ENCODE results near the gene PIK3CB.

PIK3CB gene

GRCh38 chr3:138834596-138835396 is at the start of gene PIK3CB:
Gene PIK3CB, minus strand, starts transcription at chr3:138834928. Its CDS starts 75,585 bp downstream, at chr3:138759343.
- H3K9me3 ChIP-seq (ENCODE audit: control insufficient read depth, insufficient read depth, low read depth, low read length), result no peaks in the 10 kb centered on the region
- CTCF ChIA-PET, result interaction anchor here (2.2 kb wide), 1 partner anchor 81 kb away, joined by 8 read pairs; no protein-coding TSS in a partner anchor
- peak within 1 kb of the TSS; percentile 85 for H3K27ac ChIP-seq (ENCODE audit: extremely low read depth, low read depth, low read length)
- POLR2A ChIA-PET, result interaction anchor here (3.1 kb wide), 1 partner anchor 81 kb away, joined by 15 read pairs; no protein-coding TSS in a partner anchor
- H3K36me3 ChIP-seq (ENCODE audit: control insufficient read depth in 2 of 2, insufficient read depth in 1 of 2, low read length in 2 of 2), result no peaks in the 10 kb centered on the region
- peak within 1 kb of the TSS; percentile 91 for H3K4me3 ChIP-seq (ENCODE audit: low read depth, low read length)
- H3K4me1 ChIP-seq (ENCODE audit: control insufficient read depth, insufficient read depth, low read length), result no peaks in the 10 kb centered on the region
- TF ChIP-seq ZNF18 (tag by site-specific recombination; IDR thresholded peaks at IDR 0.05), result no peak
- peak; percentile 40; the same call in 1 of the 2 replicates for TF ChIP-seq ZNF76 (tag by site-specific recombination; IDR thresholded peaks at IDR 0.05; ENCODE audit: borderline replicate concordance, low read depth)
- no peak for TF ChIP-seq ZNF10 (tag by site-specific recombination; IDR thresholded peaks at IDR 0.05)
- no peak for TF ChIP-seq SALL2 (tag by site-specific recombination; IDR thresholded peaks at IDR 0.05; ENCODE audit: borderline replicate concordance)
- no peak for TF ChIP-seq ZNF645 (tag by site-specific recombination; IDR thresholded peaks at IDR 0.05)
- no peak for TF ChIP-seq ZBTB11 (tag by site-specific recombination; conservative IDR thresholded peaks at IDR 0.05; ENCODE audit: low read depth)
- TF ChIP-seq ZNF792 (tag by site-specific recombination; IDR thresholded peaks at IDR 0.05), result no peak
- no peak for TF ChIP-seq ZBTB21 (tag by site-specific recombination; IDR thresholded peaks at IDR 0.05)
- TF ChIP-seq KLF10 (tag by site-specific recombination; IDR thresholded peaks at IDR 0.05), result no peak
- no peak; the same call in 1 of the 2 replicates for TF ChIP-seq ZSCAN30 (tag by site-specific recombination; IDR thresholded peaks at IDR 0.05)
- TF ChIP-seq ZBTB20 (tag by site-specific recombination; IDR thresholded peaks at IDR 0.05), result peak; percentile 43; the same call in 1 of the 2 replicates
- TF ChIP-seq ZNF529 (tag by site-specific recombination; IDR thresholded peaks at IDR 0.05; ENCODE audit: insufficient replicate concordance), result no peak
- TF ChIP-seq ELK4 (IDR thresholded peaks at IDR 0.05; ENCODE audit: borderline replicate concordance, low read depth, low read length), result no peak
- no peak for TF ChIP-seq CTCF (tag by site-specific recombination; IDR thresholded peaks at IDR 0.05)
- TF ChIP-seq ZFP37 (tag by site-specific recombination; IDR thresholded peaks at IDR 0.05), result no peak
- TF ChIP-seq ZNF530 (tag by site-specific recombination; IDR thresholded peaks at IDR 0.05; ENCODE audit: low read depth), result no peak
- TF ChIP-seq ZNF214 (tag by site-specific recombination; IDR thresholded peaks at IDR 0.05; ENCODE audit: borderline replicate concordance), result no peak
- TF ChIP-seq ZNF626 (tag by site-specific recombination; IDR thresholded peaks at IDR 0.05), result no peak; the same call in 1 of the 2 replicates
- 0 out of 2 replicates have a peak, but pooled peaks have one; percentile 60 for TF ChIP-seq ZNF501 (tag by site-specific recombination; IDR thresholded peaks at IDR 0.05)
- TF ChIP-seq ZNF704 (tag by site-specific recombination; IDR thresholded peaks at IDR 0.05), result no peak
- TF ChIP-seq ZNF48 (tag by site-specific recombination; IDR thresholded peaks at IDR 0.05), result no peak
- TF ChIP-seq ZNF292 (tag by site-specific recombination; IDR thresholded peaks at IDR 0.05; ENCODE audit: borderline replicate concordance, low read depth), result no peak
- TF ChIP-seq ZNF24 (tag by site-specific recombination; IDR thresholded peaks at IDR 0.05), result no peak
- TF ChIP-seq ZNF391 (tag by site-specific recombination; IDR thresholded peaks at IDR 0.05; ENCODE audit: borderline replicate concordance, low read depth), result no peak
- TF ChIP-seq ZNF394 (tag by site-specific recombination; IDR thresholded peaks at IDR 0.05; ENCODE audit: borderline replicate concordance), result no peak

Data from HEK293 (cell line).